Hepatocyte (in vitro differentiated cells): ENCODE data around the gene TBL1Y. TPM values are rescaled to one million over a fixed set of nuclear protein-coding genes. Genes with fewer than 3 reads are reported as not detected.

Source experiments
- DNase-seq: peaks from one replicate; pipeline ENCODE4 v3.0.0-alpha.2; 2016; ENCODE audit warnings: low spot score
- H2AFZ ChIP-seq: fragments of 200-600 bp; sonication (generic); 2 replicates; pipeline ENCODE4 v1.6.0; 2016; ENCODE audit warnings: antibody characterized with exemption, mild to moderate bottlenecking
- H3K27ac ChIP-seq: fragments of 200-600 bp; sonication (generic); 2 replicates; pipeline ENCODE4 v1.5.1; 2016; ENCODE audit warnings: mild to moderate bottlenecking
- H3K27me3 ChIP-seq: fragments of 200-600 bp; sonication (generic); 2 replicates; pipeline ENCODE4 v1.6.1; 2016
- H3K36me3 ChIP-seq: fragments of 200-600 bp; sonication (generic); replicated peaks from 2 replicates; pipeline ENCODE4 v1.5.1; 2016; ENCODE audit warnings: low read depth; ENCODE audit not compliant: insufficient read depth
- H3K4me1 ChIP-seq: fragments of 200-600 bp; sonication (generic); 2 replicates; pipeline ENCODE4 v1.5.1; 2016; ENCODE audit warnings: mild to moderate bottlenecking, moderate library complexity; ENCODE audit not compliant: insufficient read depth
- H3K4me2 ChIP-seq: fragments of 200-600 bp; sonication (generic); 2 replicates; pipeline ENCODE4 v1.6.0; 2016
- H3K4me3 ChIP-seq: fragments of 200-600 bp; sonication (generic); 2 replicates; pipeline ENCODE4 v1.5.1; 2016; ENCODE audit warnings: mild to moderate bottlenecking
- H3K79me2 ChIP-seq: fragments of 200-600 bp; sonication (generic); 2 replicates; pipeline ENCODE4 v1.6.0; 2017; ENCODE audit warnings: mild to moderate bottlenecking
- H3K9me2 ChIP-seq: fragments of 200-600 bp; sonication (generic); replicated peaks from 2 replicates; pipeline ENCODE4 v1.6.0; 2017; ENCODE audit warnings: mild to moderate bottlenecking; ENCODE audit not compliant: insufficient read depth
- H3K9me3 ChIP-seq: fragments of 200-600 bp; sonication (generic); 2 replicates; pipeline ENCODE4 v1.5.1; 2016; ENCODE audit warnings: low read depth, mild to moderate bottlenecking
- H4K20me1 ChIP-seq: fragments of 200-600 bp; sonication (generic); 2 replicates; pipeline ENCODE4 v1.6.0; 2016; ENCODE audit warnings: mild to moderate bottlenecking; ENCODE audit not compliant: insufficient read depth, poor library complexity, severe bottlenecking
- EZH2 ChIP-seq: fragments of 200-600 bp; sonication (generic); IDR thresholded peaks from 2 replicates; pipeline ENCODE4 v1.6.1; 2016; ENCODE audit warnings: antibody characterized with exemption, mild to moderate bottlenecking, borderline replicate concordance
- EZH2phosphoT487 ChIP-seq: fragments of 200-600 bp; sonication (generic); IDR thresholded peaks from one replicate; pipeline ENCODE4 v1.6.1; 2018; ENCODE audit warnings: antibody characterized with exemption, mild to moderate bottlenecking, low read depth, moderate library complexity; ENCODE audit not compliant: unreplicated experiment, severe bottlenecking
- WGBS: methylation state at CpG from one replicate; pipeline ENCODE4 v1.1.6; 2016; ENCODE audit warnings: low lambda C conversion rate; ENCODE audit errors: missing lambda C conversion rate; 5-methylcytosine and 5-hydroxymethylcytosine counted together
- polyA plus RNA-seq: library from polyadenylated mRNA; unstranded; fragments of >200 nt; fragmentation: Nextera tagmentation; extraction: Ambion mirVana; gene quantifications from 2 replicates; pipeline ENCODE4 v1.2.1, GENCODE V29; 2016
- total RNA-seq: library from RNA; depleted of rRNA; stranded (reverse); fragments of >200 nt; gene quantifications from 2 replicates; pipeline ENCODE4 v1.2.3, GENCODE V29; 2014
- TF ChIP-seq, protein P1 (sequence below): fragments of 200-600 bp; sonication (generic); IDR thresholded peaks from 2 replicates; pipeline ENCODE4 v1.5.1; 2016; ENCODE audit warnings: antibody characterized with exemption, mild to moderate bottlenecking; ENCODE audit not compliant: poor library complexity

Gene TBL1Y
- total and polyA plus RNA-seq, 2 experiments from 2014 or later, result not detected

DNA sequence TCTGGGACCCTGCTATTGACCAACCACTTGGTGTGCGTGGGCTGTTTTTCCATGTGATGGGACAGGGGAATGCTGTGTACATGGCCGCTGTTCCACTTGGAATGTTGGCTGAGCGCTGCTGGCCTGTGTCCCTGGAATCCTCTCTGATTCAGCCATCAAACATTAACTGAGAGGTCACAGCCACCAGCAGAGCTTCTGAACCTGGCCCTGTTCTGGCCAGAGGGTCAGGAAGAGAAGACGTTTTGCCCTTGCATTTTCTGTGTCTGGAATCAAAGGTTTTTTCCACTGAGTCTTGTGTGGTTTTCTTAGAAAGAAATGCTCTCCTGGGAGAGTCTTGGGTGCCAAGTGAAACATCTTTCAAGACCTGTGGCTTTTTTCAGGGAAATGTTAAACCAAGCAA lies 85.5 kb downstream of the TBL1Y start:
- DNase-seq, result no peak
- WGBS, result no CpG with 5 or more reads among the region's 4 CpGs
- no peaks in the 10 kb centered on the region for H3K4me1 ChIP-seq
- no peaks in the 10 kb centered on the region for H3K79me2 ChIP-seq
- H3K9me2 ChIP-seq, result no peaks in the 10 kb centered on the region
- H4K20me1 ChIP-seq, result no peaks in the 10 kb centered on the region
- H3K27ac ChIP-seq, result no peak overlapping the region
- no peak overlapping the region for H3K4me2 ChIP-seq
- TF ChIP-seq EZH2 (no peak), EZH2phosphoT487 (no peak)
- TF ChIP-seq, protein P1, sequence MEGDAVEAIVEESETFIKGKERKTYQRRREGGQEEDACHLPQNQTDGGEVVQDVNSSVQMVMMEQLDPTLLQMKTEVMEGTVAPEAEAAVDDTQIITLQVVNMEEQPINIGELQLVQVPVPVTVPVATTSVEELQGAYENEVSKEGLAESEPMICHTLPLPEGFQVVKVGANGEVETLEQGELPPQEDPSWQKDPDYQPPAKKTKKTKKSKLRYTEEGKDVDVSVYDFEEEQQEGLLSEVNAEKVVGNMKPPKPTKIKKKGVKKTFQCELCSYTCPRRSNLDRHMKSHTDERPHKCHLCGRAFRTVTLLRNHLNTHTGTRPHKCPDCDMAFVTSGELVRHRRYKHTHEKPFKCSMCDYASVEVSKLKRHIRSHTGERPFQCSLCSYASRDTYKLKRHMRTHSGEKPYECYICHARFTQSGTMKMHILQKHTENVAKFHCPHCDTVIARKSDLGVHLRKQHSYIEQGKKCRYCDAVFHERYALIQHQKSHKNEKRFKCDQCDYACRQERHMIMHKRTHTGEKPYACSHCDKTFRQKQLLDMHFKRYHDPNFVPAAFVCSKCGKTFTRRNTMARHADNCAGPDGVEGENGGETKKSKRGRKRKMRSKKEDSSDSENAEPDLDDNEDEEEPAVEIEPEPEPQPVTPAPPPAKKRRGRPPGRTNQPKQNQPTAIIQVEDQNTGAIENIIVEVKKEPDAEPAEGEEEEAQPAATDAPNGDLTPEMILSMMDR, result no peak
- no peaks in the 10 kb centered on the region for H3K9me3 ChIP-seq
- H3K27me3 ChIP-seq, result no peaks in the 10 kb centered on the region
- no peak overlapping the region for H2AFZ ChIP-seq
- H3K4me3 ChIP-seq, result no peak overlapping the region
- H3K36me3 ChIP-seq, result no peaks in the 10 kb centered on the region

DNA sequence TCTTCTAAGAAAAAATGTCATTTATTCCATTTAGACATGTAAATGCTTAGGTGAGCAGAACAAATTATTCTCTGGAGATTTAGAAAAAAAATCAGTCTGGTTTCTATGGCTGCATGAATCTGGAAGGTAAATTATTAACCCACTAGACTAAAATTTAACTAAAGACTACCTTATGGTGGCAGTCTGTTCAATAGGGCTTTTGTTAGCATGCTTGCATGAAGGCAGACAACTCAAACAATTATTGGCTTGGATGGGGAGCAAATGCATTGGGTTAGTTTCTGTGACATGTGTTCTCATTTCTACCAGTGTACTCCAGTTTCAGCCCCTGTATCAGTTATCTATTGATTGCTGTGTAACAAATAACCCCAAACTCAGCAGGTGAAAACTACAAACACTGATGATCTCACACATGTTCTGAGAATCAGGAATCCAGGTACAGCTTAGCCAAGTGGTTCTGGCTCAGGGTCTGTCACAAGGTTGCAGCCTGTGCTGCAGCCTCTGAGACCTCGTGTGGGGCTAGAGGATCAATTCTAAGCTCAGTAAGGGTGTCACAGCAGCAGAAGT lies 87.1 kb downstream of the TBL1Y start:
- H3K27ac ChIP-seq, result no peak overlapping the region
- WGBS, result no CpG with 5 or more reads among the region's 1 CpG

DNA sequence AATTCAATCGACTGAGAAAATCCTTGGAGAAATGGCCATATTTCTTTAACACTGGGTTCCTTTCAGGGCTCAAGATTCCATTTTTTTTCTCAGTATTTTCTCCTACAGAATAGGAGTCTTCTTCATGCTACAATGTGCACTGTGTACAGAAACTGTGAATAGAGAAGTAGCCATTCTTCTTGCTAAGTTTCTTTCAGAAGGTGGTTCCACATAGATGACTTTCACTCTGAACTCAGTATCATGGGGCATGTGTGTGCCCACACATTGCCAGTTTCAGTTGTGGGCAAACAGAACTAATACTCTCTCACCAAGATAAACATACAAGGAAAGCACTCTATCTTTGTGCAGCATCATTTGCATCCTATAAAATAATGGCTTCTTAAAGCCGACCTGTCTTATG lies 89.4 kb downstream of the TBL1Y start:
- Histone ChIP-seq H3K4me2 (no peak overlapping the region), H3K79me2 (no peaks in the 10 kb centered on the region), H3K9me2 (no peaks in the 10 kb centered on the region), H3K27me3 (no peaks in the 10 kb centered on the region), H3K4me1 (no peaks in the 10 kb centered on the region), H3K27ac (no peak overlapping the region), H3K4me3 (no peak overlapping the region), H3K36me3 (no peaks in the 10 kb centered on the region), H3K9me3 (no peaks in the 10 kb centered on the region), H4K20me1 (no peaks in the 10 kb centered on the region), H2AFZ (no peak overlapping the region)
- TF ChIP-seq EZH2phosphoT487 (no peak), EZH2 (no peak)
- TF ChIP-seq, protein P1, result no peak
- WGBS, result no CpG with 5 or more reads among the region's 2 CpGs
- no peak for DNase-seq

More for the DNA sequence above, 87.1 kb downstream of the TBL1Y start:
- Histone ChIP-seq H3K79me2 (no peaks in the 10 kb centered on the region), H3K4me1 (no peaks in the 10 kb centered on the region), H3K9me2 (no peaks in the 10 kb centered on the region), H4K20me1 (no peaks in the 10 kb centered on the region), H3K27me3 (no peaks in the 10 kb centered on the region), H3K9me3 (no peaks in the 10 kb centered on the region), H3K36me3 (no peaks in the 10 kb centered on the region), H2AFZ (no peak overlapping the region), H3K4me3 (no peak overlapping the region), H3K4me2 (no peak overlapping the region)
- TF ChIP-seq, protein P1, result no peak
- no peak for TF ChIP-seq EZH2phosphoT487
- no peak for TF ChIP-seq EZH2
- no peak for DNase-seq
